ENCODE results near the gene CFAP53. TPM values are rescaled to one million over a fixed set of nuclear protein-coding genes. Genes with fewer than 3 reads are reported as not detected.

The CFAP53 gene
- polyA plus RNA-seq, 1 donor from 2014 or later: 0.64 TPM

- no peaks in the 10 kb centered on the region for H4K20me1 ChIP-seq (ENCODE audit: insufficient read depth)
- H3K79me2 ChIP-seq (replicated peaks; ENCODE audit: insufficient read depth, low read length): no peaks in the 10 kb centered on the region
- peak overlapping the region; percentile 66 for H3K4me3 ChIP-seq (ENCODE audit: low read length)
- no peak overlapping the region for H3K27ac ChIP-seq (ENCODE audit: low read length)
- H3K4me2 ChIP-seq (ENCODE audit: low read length): no peak overlapping the region
- H3K27me3 ChIP-seq (ENCODE audit: insufficient read depth, low read depth, low read length): peaks cover 60% of the 10 kb centered on the region
- H3K36me3 ChIP-seq (ENCODE audit: insufficient read depth, low read length): no peaks in the 10 kb centered on the region
- TF ChIP-seq TAF1 (IDR thresholded peaks at IDR 0.05; ENCODE audit: low read depth) (no peak), POLR2AphosphoS5 (IDR thresholded peaks at IDR 0.05) (no peak), SMC3 (conservative IDR thresholded peaks at IDR 0.05; ENCODE audit: poor library complexity) (no peak), REST (IDR thresholded peaks at IDR 0.05; ENCODE audit: borderline replicate concordance) (no peak), RAD21 (conservative IDR thresholded peaks at IDR 0.05) (no peak), EZH2 (IDR thresholded peaks at IDR 0.05; ENCODE audit: borderline replicate concordance, insufficient read depth, low read length, poor library complexity, severe bottlenecking) (no peak), CTCF (IDR thresholded peaks at IDR 0.05; ENCODE audit: poor library complexity, severe bottlenecking) (no peak), EP300 (conservative IDR thresholded peaks at IDR 0.05; ENCODE audit: poor library complexity, severe bottlenecking) (no peak), MXI1 (conservative IDR thresholded peaks at IDR 0.05; ENCODE audit: poor library complexity, severe bottlenecking) (no peak)
- H2AFZ ChIP-seq (ENCODE audit: low read depth, low read length): no peak overlapping the region
- no peaks in the 10 kb centered on the region for H3F3A ChIP-seq (ENCODE audit: insufficient read depth, low read length, poor library complexity, severe bottlenecking)
- H3K9me3 ChIP-seq (ENCODE audit: low read length): no peaks in the 10 kb centered on the region
- no peaks in the 10 kb centered on the region for H3K9me2 ChIP-seq (ENCODE audit: insufficient read depth, low read length)
- no peak overlapping the region for H3K9ac ChIP-seq (ENCODE audit: low read length)
Measured at GRCh38 chr18:50193796-50194630, 72.3 kb downstream of the CFAP53 start.

GRCh38 chr18:50192995-50193795 lies 73.1 kb downstream of the CFAP53 start:
- no peak for TF ChIP-seq EZH2 (IDR thresholded peaks at IDR 0.05; ENCODE audit: borderline replicate concordance, insufficient read depth, low read length, poor library complexity, severe bottlenecking)
- no peak for TF ChIP-seq MXI1 (conservative IDR thresholded peaks at IDR 0.05; ENCODE audit: poor library complexity, severe bottlenecking)
- no peak for TF ChIP-seq CTCF (IDR thresholded peaks at IDR 0.05; ENCODE audit: poor library complexity, severe bottlenecking)
- TF ChIP-seq TAF1 (IDR thresholded peaks at IDR 0.05; ENCODE audit: low read depth): no peak
- Histone ChIP-seq H4K20me1 (ENCODE audit: insufficient read depth) (no peaks in the 10 kb centered on the region), H2AFZ (ENCODE audit: low read depth, low read length) (no peak overlapping the region), H3K9me2 (ENCODE audit: insufficient read depth, low read length) (no peaks in the 10 kb centered on the region), H3K9me3 (ENCODE audit: low read length) (no peaks in the 10 kb centered on the region), H3K27me3 (ENCODE audit: insufficient read depth, low read depth, low read length) (peaks cover 60% of the 10 kb centered on the region), H3F3A (ENCODE audit: insufficient read depth, low read length, poor library complexity, severe bottlenecking) (no peaks in the 10 kb centered on the region), H3K27ac (ENCODE audit: low read length) (no peak overlapping the region), H3K4me2 (ENCODE audit: low read length) (no peak overlapping the region), H3K4me3 (ENCODE audit: low read length) (peak overlapping the region; percentile 66), H3K9ac (ENCODE audit: low read length) (no peak overlapping the region), H3K36me3 (ENCODE audit: insufficient read depth, low read length) (no peaks in the 10 kb centered on the region), H3K79me2 (replicated peaks; ENCODE audit: insufficient read depth, low read length) (no peaks in the 10 kb centered on the region)
